SK-N-SH treated with all-trans-retinoic acid at 6 μM for 48 hours (cell line): ENCODE data around the gene PRR36.

ENCODE experiments used
- BACH2 ChIP-seq: fragments of 250-450 bp; sonication (Bioruptor Pico); IDR thresholded peaks from 2 replicates; pipeline ENCODE4 v1.9.0; 2021; ENCODE audit warnings: mild to moderate bottlenecking, borderline replicate concordance
- CSRNP3 ChIP-seq: fragments of 250-450 bp; sonication (Bioruptor Pico); IDR thresholded peaks from 2 replicates; pipeline ENCODE4 v1.5.1; 2021; ENCODE audit warnings: mild to moderate bottlenecking, moderate library complexity
- ESRRG ChIP-seq: fragments of 250-450 bp; sonication (Bioruptor Pico); IDR thresholded peaks from 2 replicates; pipeline ENCODE4 v1.6.1; 2021; ENCODE audit warnings: mild to moderate bottlenecking
- PATZ1 ChIP-seq: fragments of 250-450 bp; sonication (Bioruptor Pico); IDR thresholded peaks from 2 replicates; pipeline ENCODE4 v1.8.0; 2020; ENCODE audit warnings: mild to moderate bottlenecking, moderate library complexity, borderline replicate concordance
- TCF4 ChIP-seq: fragments of 250-450 bp; sonication (Bioruptor Pico); IDR thresholded peaks from 2 replicates; pipeline ENCODE4 v1.8.0; 2021; ENCODE audit warnings: mild to moderate bottlenecking, moderate library complexity, borderline replicate concordance
- TOX ChIP-seq: fragments of 250-450 bp; sonication (Bioruptor Pico); IDR thresholded peaks from 2 replicates; pipeline ENCODE4 v1.8.0; 2021; ENCODE audit warnings: mild to moderate bottlenecking, moderate library complexity, borderline replicate concordance
- ZFP3 ChIP-seq: fragments of 250-450 bp; sonication (Bioruptor Pico); IDR thresholded peaks from 2 replicates; pipeline ENCODE4 v1.5.0; 2020; ENCODE audit warnings: mild to moderate bottlenecking, moderate library complexity

- TF ChIP-seq PATZ1 (no peak), TOX (CRISPR knock-in tag) (no peak), BACH2 (CRISPR knock-in tag) (no peak), TCF4 (CRISPR knock-in tag) (no peak), CSRNP3 (CRISPR knock-in tag) (no peak), ZFP3 (CRISPR knock-in tag) (no peak), ESRRG (CRISPR knock-in tag) (no peak)
These were observed 20.6 kb upstream of the PRR36 start for GRCh38 chr19:7894612-7895309.
